Fibroblast of skin of left biceps (primary cell): ENCODE results near the gene STRA6.
"Not testable (repeated sequence)": the region's sequence is repeated elsewhere in the genome, so short reads cannot be mapped to it uniquely, and the experiment has no call there.

Source experiments
- DNase-seq, 2 experiments: peaks; one replicate each; pipeline ENCODE4 v3.0.0-alpha.2; 2013; ENCODE audit warnings: low read depth in 2 of 2

Gene STRA6

GRCh38 chr15:74165461-74165860 lies 37.1 kb downstream of the STRA6 start:
- DNase-seq = no peak

- not testable (repeated sequence) for DNase-seq
Observed at GRCh38 chr15:74162195-74162536, 40.4 kb downstream of the STRA6 start.

GRCh38 chr15:74160390-74160789 lies 42.2 kb downstream of the STRA6 start:
- DNase-seq = not testable (repeated sequence)

- DNase-seq = no peak
Observed at GRCh38 chr15:74159773-74160172, 42.8 kb downstream of the STRA6 start.

- no peak for DNase-seq
Observed at GRCh38 chr15:74158855-74159650, 43.5 kb downstream of the STRA6 start.

GRCh38 chr15:74157868-74158827 lies 44.4 kb downstream of the STRA6 start:
- DNase-seq = no peak

- DNase-seq = no peak
Observed at GRCh38 chr15:74156678-74157411, 45.7 kb downstream of the STRA6 start.

GRCh38 chr15:74155766-74156417 lies 46.7 kb downstream of the STRA6 start:
- DNase-seq = no peak

- DNase-seq = no peak
Observed at GRCh38 chr15:74147051-74147450, 55.5 kb downstream of the STRA6 start.

GRCh38 chr15:74146277-74146800 lies 56.2 kb downstream of the STRA6 start:
- no peak for DNase-seq

- DNase-seq = no peak
Observed at GRCh38 chr15:74144153-74144775, 58.3 kb downstream of the STRA6 start.

GRCh38 chr15:74141591-74141990 lies 61.0 kb downstream of the STRA6 start:
- no peak for DNase-seq

- DNase-seq = no peak
Observed at GRCh38 chr15:74138642-74139041, 63.9 kb downstream of the STRA6 start.

- no peak for DNase-seq
Observed at GRCh38 chr15:74137537-74137894, 65.1 kb downstream of the STRA6 start.

- no peak for DNase-seq
Observed at GRCh38 chr15:74136814-74137536, 65.6 kb downstream of the STRA6 start.

- no peak for DNase-seq
Observed at GRCh38 chr15:74136540-74136813, 66.1 kb downstream of the STRA6 start.

- no peak for DNase-seq
Observed at GRCh38 chr15:74135041-74135565, 67.5 kb downstream of the STRA6 start.

- no peak for DNase-seq
Observed at GRCh38 chr15:74134387-74135027, 68.1 kb downstream of the STRA6 start.

- no peak for DNase-seq
Observed at GRCh38 chr15:74133694-74134386, 68.7 kb downstream of the STRA6 start.
